22Rv1 (cell line): ENCODE results near the gene MYO1D.

Experiments
- ZFX ChIP-seq: fragments of 450-650 bp; IDR thresholded peaks from 2 replicates; pipeline ENCODE4 v1.6.1; 2017; ENCODE audit warnings: antibody characterized with exemption, borderline replicate concordance
- TF ChIP-seq, protein P1 (sequence below): fragments of 450-650 bp; IDR thresholded peaks from 2 replicates; pipeline ENCODE4 v1.5.1; 2017; ENCODE audit warnings: mild to moderate bottlenecking

DNA sequence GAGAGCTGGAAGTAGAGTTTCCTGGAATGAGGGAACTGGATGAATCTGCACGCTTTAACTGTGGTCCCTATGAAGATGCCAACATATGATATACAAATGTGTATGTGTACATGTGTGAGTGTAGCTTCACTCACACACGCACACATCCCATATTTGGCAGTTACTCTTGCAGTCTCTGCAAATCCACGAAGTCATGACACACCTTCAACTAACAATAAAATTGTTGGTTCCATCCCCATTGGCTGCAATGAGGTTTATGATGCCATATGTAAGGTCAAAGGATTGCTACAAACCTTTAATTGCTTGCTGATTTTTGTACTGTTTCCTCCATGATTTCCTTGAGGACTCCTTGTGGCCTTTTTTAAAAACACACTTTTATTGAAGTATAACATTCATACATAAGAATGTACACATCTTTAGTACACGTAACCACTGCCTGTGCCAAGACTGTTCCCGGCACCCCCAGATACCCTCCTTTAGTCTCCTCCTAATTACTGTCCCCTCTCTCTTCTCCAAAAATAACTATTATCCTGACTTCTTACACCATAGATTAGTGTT lies 22.0 kb downstream of the MYO1D start:
- TF ChIP-seq, protein P1, sequence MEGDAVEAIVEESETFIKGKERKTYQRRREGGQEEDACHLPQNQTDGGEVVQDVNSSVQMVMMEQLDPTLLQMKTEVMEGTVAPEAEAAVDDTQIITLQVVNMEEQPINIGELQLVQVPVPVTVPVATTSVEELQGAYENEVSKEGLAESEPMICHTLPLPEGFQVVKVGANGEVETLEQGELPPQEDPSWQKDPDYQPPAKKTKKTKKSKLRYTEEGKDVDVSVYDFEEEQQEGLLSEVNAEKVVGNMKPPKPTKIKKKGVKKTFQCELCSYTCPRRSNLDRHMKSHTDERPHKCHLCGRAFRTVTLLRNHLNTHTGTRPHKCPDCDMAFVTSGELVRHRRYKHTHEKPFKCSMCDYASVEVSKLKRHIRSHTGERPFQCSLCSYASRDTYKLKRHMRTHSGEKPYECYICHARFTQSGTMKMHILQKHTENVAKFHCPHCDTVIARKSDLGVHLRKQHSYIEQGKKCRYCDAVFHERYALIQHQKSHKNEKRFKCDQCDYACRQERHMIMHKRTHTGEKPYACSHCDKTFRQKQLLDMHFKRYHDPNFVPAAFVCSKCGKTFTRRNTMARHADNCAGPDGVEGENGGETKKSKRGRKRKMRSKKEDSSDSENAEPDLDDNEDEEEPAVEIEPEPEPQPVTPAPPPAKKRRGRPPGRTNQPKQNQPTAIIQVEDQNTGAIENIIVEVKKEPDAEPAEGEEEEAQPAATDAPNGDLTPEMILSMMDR, result peak; percentile 20; the same call in 1 of the 2 replicates
- TF ChIP-seq ZFX, result no peak
